ENCODE measurements around the gene AQP3. TPM values are rescaled to one million over a fixed set of nuclear protein-coding genes. Genes with fewer than 3 reads are reported as not detected.
A peak's percentile ranks its signal among the peaks of the same experiment; 100 is the strongest.

AQP3 gene
- total RNA-seq, 1 donor = 0.72 TPM

DNA sequence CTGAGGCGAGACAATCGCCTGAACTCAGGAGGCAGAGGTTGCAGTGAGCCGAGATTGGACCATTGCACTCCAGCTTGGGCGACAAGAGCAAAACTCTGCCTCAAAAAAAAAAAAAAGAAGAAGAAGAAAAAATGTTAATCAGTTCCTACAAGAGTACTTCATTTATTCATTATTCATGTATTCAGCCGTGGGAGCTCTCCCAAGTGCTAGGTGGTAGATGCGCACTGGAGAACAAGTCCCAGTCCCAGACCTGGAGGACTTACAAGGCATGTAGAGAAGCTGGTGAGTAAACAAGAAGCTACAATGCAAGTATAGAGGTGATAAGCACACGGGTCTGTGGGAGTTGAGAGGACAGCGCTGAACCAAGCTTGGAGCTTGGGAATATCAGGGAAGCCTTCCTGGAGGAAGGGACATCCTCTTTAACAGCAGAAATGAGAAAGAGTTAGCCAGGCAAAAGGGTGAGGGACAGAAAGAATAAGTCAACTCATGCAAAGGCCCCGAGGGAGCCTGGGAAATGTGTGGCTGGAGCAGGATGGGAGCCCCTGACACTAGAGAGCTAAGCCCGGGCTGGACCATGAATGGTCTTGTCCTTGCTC lies 27.6 kb downstream of the AQP3 start:
- no peak for DNase-seq (ENCODE audit: insufficient read length, low spot score, missing footprints)
- H3K4me2 ChIP-seq (ENCODE audit: insufficient read depth, low read length) = no peak overlapping the region
- H3K27me3 ChIP-seq (ENCODE audit: insufficient read depth, low read length) = peaks cover 7% of the 10 kb centered on the region
- no peaks in the 10 kb centered on the region for H3K36me3 ChIP-seq (ENCODE audit: insufficient read depth, low read length)
- H3K27ac ChIP-seq (ENCODE audit: low read depth, low read length) = no peak overlapping the region
- H3K4me3 ChIP-seq (ENCODE audit: insufficient read depth, low read length) = no peak overlapping the region
- TF ChIP-seq, protein P1, sequence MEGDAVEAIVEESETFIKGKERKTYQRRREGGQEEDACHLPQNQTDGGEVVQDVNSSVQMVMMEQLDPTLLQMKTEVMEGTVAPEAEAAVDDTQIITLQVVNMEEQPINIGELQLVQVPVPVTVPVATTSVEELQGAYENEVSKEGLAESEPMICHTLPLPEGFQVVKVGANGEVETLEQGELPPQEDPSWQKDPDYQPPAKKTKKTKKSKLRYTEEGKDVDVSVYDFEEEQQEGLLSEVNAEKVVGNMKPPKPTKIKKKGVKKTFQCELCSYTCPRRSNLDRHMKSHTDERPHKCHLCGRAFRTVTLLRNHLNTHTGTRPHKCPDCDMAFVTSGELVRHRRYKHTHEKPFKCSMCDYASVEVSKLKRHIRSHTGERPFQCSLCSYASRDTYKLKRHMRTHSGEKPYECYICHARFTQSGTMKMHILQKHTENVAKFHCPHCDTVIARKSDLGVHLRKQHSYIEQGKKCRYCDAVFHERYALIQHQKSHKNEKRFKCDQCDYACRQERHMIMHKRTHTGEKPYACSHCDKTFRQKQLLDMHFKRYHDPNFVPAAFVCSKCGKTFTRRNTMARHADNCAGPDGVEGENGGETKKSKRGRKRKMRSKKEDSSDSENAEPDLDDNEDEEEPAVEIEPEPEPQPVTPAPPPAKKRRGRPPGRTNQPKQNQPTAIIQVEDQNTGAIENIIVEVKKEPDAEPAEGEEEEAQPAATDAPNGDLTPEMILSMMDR (IDR thresholded peaks at IDR 0.05; ENCODE audit: extremely low read depth, low read depth, low read length) = no peak
- no peaks in the 10 kb centered on the region for H3K79me2 ChIP-seq (ENCODE audit: insufficient read depth, low read length)
- no peak overlapping the region for H2AFZ ChIP-seq (ENCODE audit: low read length)
- H3K9me3 ChIP-seq (ENCODE audit: low read depth, low read length) = no peaks in the 10 kb centered on the region
- H3K4me1 ChIP-seq (ENCODE audit: insufficient read depth, low read length) = no peaks in the 10 kb centered on the region
- no peaks in the 10 kb centered on the region for H4K20me1 ChIP-seq (ENCODE audit: insufficient read depth, low read length)

DNA sequence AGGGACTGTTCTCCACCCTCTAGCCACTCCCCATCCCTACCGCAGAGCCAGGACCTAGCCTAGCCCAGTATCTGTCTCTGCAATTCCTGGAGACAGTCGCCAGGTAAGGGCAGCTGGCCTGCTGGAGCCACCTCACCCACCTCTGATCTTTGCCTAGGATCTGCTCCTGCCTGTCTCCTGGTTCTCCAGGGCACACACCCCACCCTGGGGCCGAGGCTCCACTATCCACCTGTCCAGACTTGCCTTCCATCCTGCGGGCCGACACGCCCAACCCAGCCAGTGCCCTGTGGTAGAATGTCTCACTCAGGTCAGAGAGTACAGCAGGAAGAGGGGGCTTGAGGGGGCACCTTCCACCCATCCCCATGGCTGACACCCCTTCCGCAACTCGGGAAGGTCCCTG lies 29.3 kb downstream of the AQP3 start:
- no peak overlapping the region for H3K4me3 ChIP-seq (ENCODE audit: insufficient read depth, low read length)
- no peak overlapping the region for H3K27ac ChIP-seq (ENCODE audit: low read depth, low read length)
- no peaks in the 10 kb centered on the region for H3K36me3 ChIP-seq (ENCODE audit: insufficient read depth, low read length)
- no peaks in the 10 kb centered on the region for H3K79me2 ChIP-seq (ENCODE audit: insufficient read depth, low read length)
- peaks cover 7% of the 10 kb centered on the region for H3K27me3 ChIP-seq (ENCODE audit: insufficient read depth, low read length)
- DNase-seq (ENCODE audit: insufficient read length, low spot score, missing footprints) = no peak
- H2AFZ ChIP-seq (ENCODE audit: low read length) = no peak overlapping the region
- no peaks in the 10 kb centered on the region for H3K9me3 ChIP-seq (ENCODE audit: low read depth, low read length)
- no peaks in the 10 kb centered on the region for H3K4me1 ChIP-seq (ENCODE audit: insufficient read depth, low read length)
- no peaks in the 10 kb centered on the region for H4K20me1 ChIP-seq (ENCODE audit: insufficient read depth, low read length)
- TF ChIP-seq, protein P1 (IDR thresholded peaks at IDR 0.05; ENCODE audit: extremely low read depth, low read depth, low read length) = no peak
- H3K4me2 ChIP-seq (ENCODE audit: insufficient read depth, low read length) = no peak overlapping the region

DNA sequence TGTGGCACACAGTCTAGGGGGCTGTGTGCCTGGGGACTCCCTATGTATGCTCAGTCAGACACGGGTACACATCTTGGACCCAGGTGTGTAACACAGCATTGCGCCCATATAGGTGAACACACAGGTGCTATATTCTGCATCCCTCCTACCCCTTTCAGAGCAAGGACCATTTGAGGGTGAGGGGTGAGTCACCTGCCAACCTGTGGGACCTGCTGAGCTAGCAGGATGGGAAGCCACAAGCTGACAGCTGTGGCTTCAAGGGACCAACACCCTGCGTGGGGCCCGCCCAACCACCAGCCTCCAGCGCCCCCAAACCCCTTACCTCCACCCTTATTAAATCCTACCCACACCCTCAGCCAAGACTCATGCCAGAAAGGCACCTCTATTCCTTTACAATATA lies 30.4 kb downstream of the AQP3 start:
- H3K27ac ChIP-seq (ENCODE audit: low read depth, low read length) = no peak overlapping the region
- no peaks in the 10 kb centered on the region for H4K20me1 ChIP-seq (ENCODE audit: insufficient read depth, low read length)
- no peaks in the 10 kb centered on the region for H3K36me3 ChIP-seq (ENCODE audit: insufficient read depth, low read length)
- TF ChIP-seq, protein P1 (IDR thresholded peaks at IDR 0.05; ENCODE audit: extremely low read depth, low read depth, low read length) = no peak
- DNase-seq (ENCODE audit: insufficient read length, low spot score, missing footprints) = no peak
- H3K4me3 ChIP-seq (ENCODE audit: insufficient read depth, low read length) = no peak overlapping the region
- H3K4me2 ChIP-seq (ENCODE audit: insufficient read depth, low read length) = no peak overlapping the region
- H3K9me3 ChIP-seq (ENCODE audit: low read depth, low read length) = no peaks in the 10 kb centered on the region
- no peak overlapping the region for H2AFZ ChIP-seq (ENCODE audit: low read length)
- H3K4me1 ChIP-seq (ENCODE audit: insufficient read depth, low read length) = no peaks in the 10 kb centered on the region
- peaks cover 7% of the 10 kb centered on the region for H3K27me3 ChIP-seq (ENCODE audit: insufficient read depth, low read length)
- H3K79me2 ChIP-seq (ENCODE audit: insufficient read depth, low read length) = no peaks in the 10 kb centered on the region

DNA sequence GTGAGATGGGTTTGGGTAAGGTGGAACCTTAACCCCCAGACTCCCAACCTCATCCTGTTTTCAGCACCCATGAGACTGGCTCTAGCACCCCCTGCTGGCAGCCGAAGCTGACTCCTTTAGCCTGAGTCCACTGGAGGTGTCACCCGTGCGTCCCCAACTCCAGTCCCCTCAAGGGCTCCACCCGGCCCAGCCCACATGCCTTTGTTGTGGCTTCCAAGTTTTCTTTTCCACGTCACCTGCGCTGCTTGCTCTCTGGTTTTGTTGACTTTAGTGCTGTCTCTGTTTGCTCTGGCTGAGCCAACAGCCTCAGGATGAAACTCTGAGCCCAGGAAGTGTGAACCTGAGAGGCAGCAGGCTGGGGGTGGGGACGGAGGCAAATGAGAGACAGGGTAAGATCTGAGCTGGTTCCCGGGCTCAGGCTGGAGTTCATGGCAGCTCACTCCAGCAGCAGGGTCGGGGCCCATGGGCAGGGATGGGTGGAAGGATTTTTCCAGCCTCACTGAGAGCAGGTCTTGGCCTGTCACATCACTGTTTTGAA lies 31.8 kb downstream of the AQP3 start:
- TF ChIP-seq, protein P1 (IDR thresholded peaks at IDR 0.05; ENCODE audit: extremely low read depth, low read depth, low read length) = peak; percentile 80
- H4K20me1 ChIP-seq (ENCODE audit: insufficient read depth, low read length) = no peaks in the 10 kb centered on the region
- no peak overlapping the region for H3K4me2 ChIP-seq (ENCODE audit: insufficient read depth, low read length)
- no peak overlapping the region for H3K27ac ChIP-seq (ENCODE audit: low read depth, low read length)
- H3K4me1 ChIP-seq (ENCODE audit: insufficient read depth, low read length) = no peaks in the 10 kb centered on the region
- H2AFZ ChIP-seq (ENCODE audit: low read length) = no peak overlapping the region
- peaks cover 6% of the 10 kb centered on the region for H3K27me3 ChIP-seq (ENCODE audit: insufficient read depth, low read length)
- H3K79me2 ChIP-seq (ENCODE audit: insufficient read depth, low read length) = no peaks in the 10 kb centered on the region
- no peaks in the 10 kb centered on the region for H3K9me3 ChIP-seq (ENCODE audit: low read depth, low read length)
- H3K36me3 ChIP-seq (ENCODE audit: insufficient read depth, low read length) = no peaks in the 10 kb centered on the region
- DNase-seq (ENCODE audit: insufficient read length, low spot score, missing footprints) = peak; percentile 91
- H3K4me3 ChIP-seq (ENCODE audit: insufficient read depth, low read length) = no peak overlapping the region

Measured in osteoblast (primary cell).